CD4-positive, alpha-beta T cell treated with Interleukin-17A for 1 hour (primary cell): ENCODE measurements around the gene MTARC1.

ENCODE experiments used
- DNase-seq: peaks from one replicate; pipeline ENCODE4 v3.0.0-alpha.2; 2020

MTARC1 gene

DNA sequence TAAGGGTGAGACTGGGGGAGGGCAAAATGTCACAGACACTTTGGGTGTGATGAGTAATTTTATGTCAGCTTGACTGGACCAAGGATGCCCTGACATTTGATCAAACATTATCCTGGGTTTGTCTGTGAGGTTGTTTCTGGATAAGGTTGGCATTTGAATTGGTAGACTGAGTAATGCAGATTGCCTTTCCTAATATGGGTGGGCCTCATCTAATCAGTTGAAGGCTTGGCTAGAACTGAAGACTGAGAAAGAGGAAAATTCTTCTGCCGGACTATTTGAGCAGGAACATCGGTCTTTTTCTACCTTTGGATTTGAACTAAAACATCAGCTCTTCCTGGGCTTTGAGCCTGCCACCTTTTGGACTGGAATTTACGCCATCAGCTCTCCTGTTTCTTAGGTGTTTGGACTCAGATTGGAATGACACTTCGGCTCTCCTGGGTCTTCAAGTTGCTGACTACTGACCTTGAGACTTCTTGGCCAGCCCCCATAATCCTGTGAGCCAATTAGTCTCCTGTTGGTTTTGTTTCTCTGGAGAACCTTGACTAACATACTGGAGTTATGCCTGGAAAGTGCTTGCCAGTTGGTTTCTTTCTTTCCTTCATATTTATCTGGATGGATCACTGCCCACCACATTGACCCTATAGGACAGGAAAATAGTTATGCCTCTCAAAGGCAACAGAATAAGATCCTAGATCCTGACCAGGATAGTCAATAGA lies 47.6 kb downstream of the MTARC1 start:
- DNase-seq, result no peak
